ENCODE data around the gene OR4K14.

- TF ChIP-seq CTCF (IDR thresholded peaks at IDR 0.05) (no peak), POLR2AphosphoS5 (IDR thresholded peaks at IDR 0.05) (no peak)
Observed at GRCh38 chr14:20048202-20048601, 29.1 kb upstream of the OR4K14 start.

Measured in breast epithelium (tissue), 3 donors.